Loucy (cell line): ENCODE measurements around the gene CYP2W1.

Experiments used
- H2AFZ ChIP-seq: fragments of 200-600 bp; sonication (generic); 2 replicates; pipeline ENCODE4 v1.6.0; 2016; ENCODE audit warnings: antibody characterized with exemption, mild to moderate bottlenecking, low read length, moderate library complexity
- H3F3A ChIP-seq: fragments of 200-600 bp; 2 replicates; pipeline ENCODE4 v1.6.0; 2016; ENCODE audit warnings: antibody characterized with exemption, low read depth, mild to moderate bottlenecking
- H3K27me3 ChIP-seq: fragments of 200-600 bp; sonication (generic); 2 replicates; pipeline ENCODE4 v1.6.1; 2014; ENCODE audit warnings: low read length, mild to moderate bottlenecking; ENCODE audit not compliant: insufficient read depth, poor library complexity, severe bottlenecking
- H3K36me3 ChIP-seq: fragments of 200-600 bp; sonication (generic); 2 replicates; pipeline ENCODE4 v1.6.1; 2016; ENCODE audit warnings: low read length; ENCODE audit not compliant: insufficient read depth
- H3K4me1 ChIP-seq: fragments of 200-600 bp; sonication (generic); 2 replicates; pipeline ENCODE4 v1.5.1; 2014; ENCODE audit warnings: low read length, mild to moderate bottlenecking; ENCODE audit not compliant: insufficient read depth, poor library complexity, severe bottlenecking
- H3K4me2 ChIP-seq: fragments of 200-600 bp; sonication (generic); 2 replicates; pipeline ENCODE4 v1.6.0; 2014; ENCODE audit warnings: antibody characterized with exemption, low read length, low read depth, mild to moderate bottlenecking; ENCODE audit not compliant: poor library complexity, severe bottlenecking
- H3K4me3 ChIP-seq: fragments of 200-600 bp; sonication (generic); 2 replicates; pipeline ENCODE4 v1.5.1; 2014; ENCODE audit warnings: low read length, mild to moderate bottlenecking, mixed read lengths; ENCODE audit not compliant: poor library complexity, severe bottlenecking
- H3K79me2 ChIP-seq: fragments of 200-600 bp; sonication (generic); 2 replicates; pipeline ENCODE4 v1.6.1; 2014; ENCODE audit warnings: low read length; ENCODE audit not compliant: insufficient read depth
- H3K9ac ChIP-seq: fragments of 200-600 bp; sonication (generic); 2 replicates; pipeline ENCODE4 v1.6.0; 2014; ENCODE audit warnings: mild to moderate bottlenecking, low read depth, low read length, moderate library complexity; ENCODE audit not compliant: poor library complexity, severe bottlenecking
- H3K9me2 ChIP-seq: fragments of 200-600 bp; sonication (generic); replicated peaks from 2 replicates; pipeline ENCODE4 v1.6.1; 2016; ENCODE audit warnings: low read depth, low read length, mixed read lengths
- H3K9me3 ChIP-seq: fragments of 200-600 bp; sonication (generic); 2 replicates; pipeline ENCODE4 v1.6.1; 2014; ENCODE audit warnings: mild to moderate bottlenecking, antibody characterized with exemption, low read length, low read depth; ENCODE audit not compliant: insufficient read depth
- H4K20me1 ChIP-seq: fragments of 200-600 bp; sonication (generic); 2 replicates; pipeline ENCODE4 v1.6.0; 2014; ENCODE audit warnings: antibody characterized with exemption, low read length, mild to moderate bottlenecking; ENCODE audit not compliant: insufficient read depth, poor library complexity, severe bottlenecking
- EZH2phosphoT487 ChIP-seq: fragments of 200-600 bp; IDR thresholded peaks from 2 replicates; pipeline ENCODE4 v1.6.1; 2018; ENCODE audit warnings: antibody characterized with exemption, mild to moderate bottlenecking, moderate library complexity, borderline replicate concordance
- TF ChIP-seq, protein P1 (sequence below): fragments of 200-600 bp; sonication (generic); conservative IDR thresholded peaks from 2 replicates; pipeline ENCODE4 v1.5.1; 2014; ENCODE audit warnings: mild to moderate bottlenecking, antibody characterized with exemption, low read length

The CYP2W1 gene

DNA sequence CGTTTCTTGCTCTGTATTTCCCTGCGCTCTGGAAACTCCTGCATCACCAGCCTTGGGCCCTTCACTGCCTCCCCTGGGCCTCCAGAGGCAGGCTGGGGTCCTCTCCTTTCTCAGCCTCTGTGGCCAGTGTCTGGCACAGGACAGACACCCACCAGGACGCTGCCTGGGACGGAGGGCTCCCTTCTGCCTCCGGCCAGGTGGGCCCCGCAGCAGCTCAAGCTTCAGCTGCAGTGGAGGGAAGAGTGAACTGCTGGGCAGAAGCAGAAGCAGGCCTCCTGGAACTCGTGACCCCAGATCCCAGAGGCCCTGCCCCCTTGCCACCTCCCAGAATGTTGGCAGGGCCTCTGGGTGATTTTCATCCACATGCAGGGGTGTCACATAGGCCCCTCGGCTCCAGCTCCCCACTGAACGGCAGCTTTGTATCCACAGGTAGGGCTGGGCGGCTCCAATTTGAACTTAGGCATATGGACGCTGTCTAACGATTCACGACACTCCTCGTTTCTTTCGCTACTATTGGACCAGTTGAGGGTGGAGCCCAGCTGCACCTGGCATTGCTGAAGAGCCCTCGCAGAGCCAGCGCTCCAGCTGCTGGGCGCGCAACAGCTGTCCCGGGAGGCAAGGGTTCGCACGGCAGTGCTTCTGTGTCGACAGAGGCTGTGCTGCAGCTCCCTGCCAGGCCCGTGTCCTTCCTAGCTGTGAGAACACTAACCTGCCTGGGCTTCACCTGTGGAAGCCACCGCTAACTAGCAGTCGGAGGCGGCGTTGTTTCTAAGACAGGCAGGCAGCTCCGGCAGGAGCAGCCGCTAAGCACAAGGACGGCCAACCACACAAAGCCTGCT, 43.0 kb downstream of the CYP2W1 start:
- Histone ChIP-seq H3K9me3 (no peaks in the 10 kb centered on the region), H3K9ac (no peak overlapping the region), H3F3A (no peaks in the 10 kb centered on the region), H3K79me2 (peaks cover 97% of the 10 kb centered on the region), H3K4me3 (peak overlapping the region; percentile 86), H3K27me3 (no peaks in the 10 kb centered on the region), H3K4me1 (peaks cover 49% of the 10 kb centered on the region), H3K36me3 (no peaks in the 10 kb centered on the region; the same call in 1 of the 2 replicates), H3K4me2 (peak overlapping the region; percentile 97), H4K20me1 (peaks cover 20% of the 10 kb centered on the region), H2AFZ (no peak overlapping the region), H3K9me2 (no peaks in the 10 kb centered on the region)
- TF ChIP-seq, protein P1, sequence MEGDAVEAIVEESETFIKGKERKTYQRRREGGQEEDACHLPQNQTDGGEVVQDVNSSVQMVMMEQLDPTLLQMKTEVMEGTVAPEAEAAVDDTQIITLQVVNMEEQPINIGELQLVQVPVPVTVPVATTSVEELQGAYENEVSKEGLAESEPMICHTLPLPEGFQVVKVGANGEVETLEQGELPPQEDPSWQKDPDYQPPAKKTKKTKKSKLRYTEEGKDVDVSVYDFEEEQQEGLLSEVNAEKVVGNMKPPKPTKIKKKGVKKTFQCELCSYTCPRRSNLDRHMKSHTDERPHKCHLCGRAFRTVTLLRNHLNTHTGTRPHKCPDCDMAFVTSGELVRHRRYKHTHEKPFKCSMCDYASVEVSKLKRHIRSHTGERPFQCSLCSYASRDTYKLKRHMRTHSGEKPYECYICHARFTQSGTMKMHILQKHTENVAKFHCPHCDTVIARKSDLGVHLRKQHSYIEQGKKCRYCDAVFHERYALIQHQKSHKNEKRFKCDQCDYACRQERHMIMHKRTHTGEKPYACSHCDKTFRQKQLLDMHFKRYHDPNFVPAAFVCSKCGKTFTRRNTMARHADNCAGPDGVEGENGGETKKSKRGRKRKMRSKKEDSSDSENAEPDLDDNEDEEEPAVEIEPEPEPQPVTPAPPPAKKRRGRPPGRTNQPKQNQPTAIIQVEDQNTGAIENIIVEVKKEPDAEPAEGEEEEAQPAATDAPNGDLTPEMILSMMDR = no peak
- no peak for TF ChIP-seq EZH2phosphoT487

- Histone ChIP-seq H3K36me3 (no peaks in the 10 kb centered on the region; the same call in 1 of the 2 replicates), H3K4me3 (peak overlapping the region; percentile 86), H3K9ac (peak overlapping the region; percentile 99), H3K9me2 (no peaks in the 10 kb centered on the region), H4K20me1 (peaks cover 20% of the 10 kb centered on the region), H3K4me2 (peak overlapping the region; percentile 97), H2AFZ (no peak overlapping the region), H3K27me3 (no peaks in the 10 kb centered on the region), H3K4me1 (peaks cover 50% of the 10 kb centered on the region), H3F3A (no peaks in the 10 kb centered on the region), H3K79me2 (peaks cover 89% of the 10 kb centered on the region), H3K9me3 (no peaks in the 10 kb centered on the region)
- TF ChIP-seq EZH2phosphoT487 = no peak
- TF ChIP-seq, protein P1 = no peak
Observed at GRCh38 chr7:1026721-1027161, 43.8 kb downstream of the CYP2W1 start.

DNA sequence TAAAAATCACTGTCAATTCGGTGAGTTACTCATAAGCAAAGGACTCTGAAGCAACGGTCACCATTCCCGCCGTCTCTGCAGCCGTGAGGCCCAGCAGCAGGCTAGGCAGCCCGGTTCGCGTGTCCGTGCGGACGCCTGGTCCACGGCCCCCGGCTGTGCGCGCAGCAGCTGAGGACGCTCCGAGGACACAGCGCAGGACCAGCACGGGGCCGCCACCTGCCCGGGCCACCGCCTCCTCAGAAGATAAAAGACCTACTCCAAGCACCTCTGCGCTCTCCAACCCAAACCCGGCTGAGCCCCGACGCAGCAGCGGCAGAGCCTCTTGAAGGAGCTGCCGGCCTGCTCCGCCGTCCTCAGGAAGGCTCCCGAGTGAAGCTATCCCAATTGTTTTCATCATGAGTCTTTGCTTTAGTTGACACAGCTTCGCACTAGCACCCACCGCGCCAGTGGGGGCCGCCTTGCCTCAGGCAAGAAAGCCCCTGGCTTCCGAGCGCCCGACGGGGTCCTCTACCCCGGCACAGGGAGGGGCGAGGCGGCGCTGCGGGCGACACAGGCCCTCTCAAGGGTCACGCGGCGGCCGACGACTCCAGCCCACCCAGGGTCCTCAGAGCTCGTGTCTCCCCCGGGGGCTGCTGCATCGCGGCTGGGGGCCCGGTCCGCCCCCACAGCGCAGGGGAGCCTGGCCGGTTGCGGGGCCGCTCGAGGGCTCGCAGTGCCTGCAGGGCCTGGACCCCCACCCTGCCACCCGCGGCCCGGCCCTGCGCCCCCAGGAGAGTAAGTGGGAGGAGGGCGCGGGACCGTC, 44.5 kb downstream of the CYP2W1 start:
- H3F3A ChIP-seq = no peaks in the 10 kb centered on the region
- H3K4me3 ChIP-seq = peak overlapping the region; percentile 86
- no peak overlapping the region for H2AFZ ChIP-seq
- peaks cover 50% of the 10 kb centered on the region for H3K4me1 ChIP-seq
- peaks cover 82% of the 10 kb centered on the region for H3K79me2 ChIP-seq
- no peaks in the 10 kb centered on the region; the same call in 1 of the 2 replicates for H3K36me3 ChIP-seq
- H3K4me2 ChIP-seq = peak overlapping the region; percentile 97
- no peaks in the 10 kb centered on the region for H3K27me3 ChIP-seq
- no peaks in the 10 kb centered on the region for H3K9me3 ChIP-seq
- no peaks in the 10 kb centered on the region for H3K9me2 ChIP-seq
- peak overlapping the region; percentile 99 for H3K9ac ChIP-seq
- no peak for TF ChIP-seq EZH2phosphoT487
- TF ChIP-seq, protein P1 = no peak
- peaks cover 20% of the 10 kb centered on the region for H4K20me1 ChIP-seq
